ENCODE measurements around the gene FLT1.

The FLT1 gene

GRCh38 chr13:28494778-28495537 lies at the start of gene FLT1:
Gene FLT1, minus strand, starts transcription at chr13:28495128. Its CDS starts 285 bp downstream, at chr13:28494843.
- no peak for DNase-seq (ENCODE audit: low read depth)

- no peak for DNase-seq (ENCODE audit: low read depth)
These were observed 49.1 kb upstream of the FLT1 start for GRCh38 chr13:28544026-28544425.

- DNase-seq (ENCODE audit: low read depth), result no peak
These were observed 47.9 kb upstream of the FLT1 start for GRCh38 chr13:28542804-28543203.

GRCh38 chr13:28541966-28542365 lies 47.0 kb upstream of the FLT1 start:
- DNase-seq (ENCODE audit: low read depth), result no peak

- DNase-seq (ENCODE audit: low read depth), result no peak
These were observed 45.7 kb upstream of the FLT1 start for GRCh38 chr13:28540612-28541011.

GRCh38 chr13:28539625-28540286 lies 44.8 kb upstream of the FLT1 start:
- no peak for DNase-seq (ENCODE audit: low read depth)

- no peak for DNase-seq (ENCODE audit: low read depth)
These were observed 44.0 kb upstream of the FLT1 start for GRCh38 chr13:28538932-28539331.

- DNase-seq (ENCODE audit: low read depth), result no peak
These were observed 42.2 kb upstream of the FLT1 start for GRCh38 chr13:28537171-28537570.

- DNase-seq (ENCODE audit: low read depth), result no peak
These were observed 41.4 kb upstream of the FLT1 start for GRCh38 chr13:28536371-28536770.

- DNase-seq (ENCODE audit: low read depth), result no peak
These were observed 40.8 kb upstream of the FLT1 start for GRCh38 chr13:28535734-28536133.

GRCh38 chr13:28534801-28535200 lies 39.9 kb upstream of the FLT1 start:
- DNase-seq (ENCODE audit: low read depth), result no peak

- DNase-seq (ENCODE audit: low read depth), result no peak
These were observed 39.3 kb upstream of the FLT1 start for GRCh38 chr13:28534210-28534609.

- no peak for DNase-seq (ENCODE audit: low read depth)
These were observed 38.7 kb upstream of the FLT1 start for GRCh38 chr13:28533441-28534166.

GRCh38 chr13:28533125-28533436 lies 38.2 kb upstream of the FLT1 start:
- DNase-seq (ENCODE audit: low read depth), result no peak

GRCh38 chr13:28532388-28533124 lies 37.6 kb upstream of the FLT1 start:
- no peak for DNase-seq (ENCODE audit: low read depth)

- no peak for DNase-seq (ENCODE audit: low read depth)
These were observed 37.0 kb upstream of the FLT1 start for GRCh38 chr13:28531845-28532387.

- no peak for DNase-seq (ENCODE audit: low read depth)
These were observed 36.3 kb upstream of the FLT1 start for GRCh38 chr13:28531077-28531844.

- no peak for DNase-seq (ENCODE audit: low read depth)
These were observed 35.8 kb upstream of the FLT1 start for GRCh38 chr13:28530729-28531076.

GRCh38 chr13:28529836-28530235 lies 34.9 kb upstream of the FLT1 start:
- DNase-seq (ENCODE audit: low read depth), result no peak

- no peak for DNase-seq (ENCODE audit: low read depth)
These were observed 33.9 kb upstream of the FLT1 start for GRCh38 chr13:28528848-28529247.

GRCh38 chr13:28528388-28528787 lies 33.5 kb upstream of the FLT1 start:
- DNase-seq (ENCODE audit: low read depth), result no peak

- DNase-seq (ENCODE audit: low read depth), result no peak
These were observed 32.7 kb upstream of the FLT1 start for GRCh38 chr13:28527629-28528028.

Measured in HS-5 (cell line).